Activated CD8-positive, alpha-beta memory T cell treated with anti-CD3 and anti-CD28 coated beads for 48 hours (primary cell): ENCODE results near the gene FOXN4.

Source experiments
- DNase-seq, 3 experiments: peaks; one replicate each; pipeline ENCODE4 v3.0.0-alpha.2; 2020; ENCODE audit warnings: low read depth in 2 of 3, low spot score in 2 of 3

FOXN4 gene

GRCh38 chr12:109305547-109305946 is 3.5 kb downstream of the FOXN4 start:
- DNase-seq: no peak

GRCh38 chr12:109304485-109304884 is 4.6 kb downstream of the FOXN4 start:
- no peak for DNase-seq

DNA sequence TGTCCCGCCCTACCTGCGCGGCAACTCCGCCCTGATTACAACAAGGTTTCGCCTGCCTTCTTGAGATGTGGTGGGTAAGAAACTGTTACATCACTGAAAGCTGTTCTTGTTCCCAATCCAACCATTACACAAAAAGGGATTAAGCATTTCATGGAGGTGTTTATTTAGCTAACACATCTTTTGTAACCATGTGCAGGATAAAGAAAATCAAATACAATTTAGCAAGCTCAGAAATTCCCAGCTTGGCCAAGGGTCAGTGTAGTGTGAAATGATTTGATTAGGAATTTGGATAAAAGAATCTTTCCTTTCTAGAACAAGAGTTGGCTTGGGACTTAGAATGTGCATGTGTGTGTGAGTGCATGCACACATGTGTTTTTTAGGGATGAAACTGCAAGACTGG is 6.3 kb downstream of the FOXN4 start:
- DNase-seq: no peak

DNA sequence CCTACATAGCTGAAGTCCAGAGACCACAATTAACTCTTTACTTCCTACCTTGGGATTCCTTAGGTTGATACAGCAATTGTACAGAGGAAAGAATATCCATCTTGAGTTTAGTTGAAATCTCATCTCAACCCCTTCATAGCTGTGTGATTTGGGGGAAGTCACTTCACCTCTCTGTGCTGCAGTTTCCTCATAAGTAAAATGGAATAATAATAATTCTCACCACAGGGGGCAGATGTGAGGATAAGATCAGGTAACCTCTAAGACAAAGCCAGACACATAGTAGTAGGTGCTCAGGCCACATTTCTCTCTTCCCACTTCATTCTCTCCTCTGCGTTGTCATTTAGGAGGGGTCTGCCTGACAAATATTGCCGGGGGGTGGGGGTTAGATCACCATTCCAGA is 6.7 kb downstream of the FOXN4 start:
- no peak for DNase-seq

- no peak for DNase-seq
These were observed 7.4 kb downstream of the FOXN4 start for GRCh38 chr12:109301643-109302168.

GRCh38 chr12:109299849-109300248 is 9.2 kb downstream of the FOXN4 start:
- no peak for DNase-seq

DNA sequence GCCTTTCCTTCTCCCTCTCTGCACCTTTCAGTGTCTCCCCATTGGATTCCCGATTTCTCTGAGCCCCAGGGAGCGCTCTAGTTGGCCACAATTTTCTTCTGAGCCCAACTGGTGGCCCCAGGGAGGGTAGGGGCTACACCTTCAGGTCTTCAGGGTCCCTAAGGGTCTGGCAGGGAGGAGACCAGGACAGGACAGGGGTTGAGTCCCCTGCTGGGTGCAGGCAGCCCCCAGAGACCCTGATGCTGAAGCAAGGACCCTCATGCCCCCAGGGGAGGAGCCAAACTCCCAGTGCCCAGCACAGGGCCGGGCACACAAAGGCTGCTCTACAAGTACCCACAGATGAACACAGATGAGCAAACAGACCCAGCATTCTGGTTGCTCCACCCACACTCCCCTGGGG is 12.7 kb downstream of the FOXN4 start:
- DNase-seq: no peak

DNA sequence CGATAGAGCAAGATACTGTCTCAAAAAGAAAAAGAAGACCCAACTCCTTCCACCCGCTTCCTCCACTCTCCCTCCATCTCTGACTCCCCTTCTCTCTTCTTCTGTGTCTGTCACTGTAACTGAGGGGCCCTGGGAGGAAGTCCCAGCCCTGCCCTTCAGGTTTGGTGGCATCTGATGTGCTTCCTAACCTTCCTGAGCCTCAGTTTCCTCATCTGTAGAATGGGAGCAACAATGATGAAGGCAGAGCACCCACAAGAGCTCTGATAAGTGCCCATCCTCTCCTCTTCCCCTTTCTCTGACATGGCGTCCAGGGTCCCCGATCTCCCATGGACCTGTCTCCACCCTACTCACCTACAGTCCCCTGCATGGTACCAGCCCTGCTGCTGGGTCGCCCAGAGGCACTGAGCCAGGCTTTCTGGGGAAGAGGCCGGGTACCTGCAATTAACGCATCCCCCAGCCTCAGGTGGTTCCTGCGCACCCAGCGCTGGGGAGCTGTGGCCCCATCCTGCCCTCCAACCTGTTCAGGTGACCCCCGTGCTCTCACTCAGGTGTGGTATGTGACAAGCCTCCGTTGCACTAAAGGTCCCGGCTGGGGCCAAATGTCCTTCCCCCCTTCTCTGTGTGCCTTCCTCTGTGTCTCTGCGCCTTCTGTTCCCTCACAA is 13.2 kb downstream of the FOXN4 start:
- no peak for DNase-seq

DNA sequence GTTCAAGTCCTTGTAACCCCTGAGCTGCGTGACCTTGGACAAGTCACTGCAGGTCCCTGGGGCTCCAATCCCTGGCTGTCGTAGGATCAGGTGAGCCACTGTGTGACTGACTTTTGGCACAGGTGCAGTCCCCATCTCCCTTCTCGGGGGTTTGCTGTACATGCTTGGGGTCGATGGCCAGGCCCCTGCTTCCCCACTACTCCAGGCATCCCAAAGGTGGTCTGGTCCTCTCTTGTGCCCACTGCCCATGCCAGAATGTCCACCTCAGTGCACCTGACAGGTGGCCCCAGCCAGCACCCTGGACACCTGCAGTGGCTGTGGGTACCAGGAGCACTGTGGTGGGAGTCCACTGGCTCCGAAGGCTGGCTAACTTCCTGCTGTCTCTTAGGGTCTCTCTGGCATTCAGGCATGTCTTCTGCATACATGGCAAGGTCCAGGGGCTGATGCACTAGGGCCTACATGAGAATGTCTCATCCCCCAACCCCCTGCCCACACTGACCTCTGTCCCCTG is 14.7 kb downstream of the FOXN4 start:
- no peak for DNase-seq

DNA sequence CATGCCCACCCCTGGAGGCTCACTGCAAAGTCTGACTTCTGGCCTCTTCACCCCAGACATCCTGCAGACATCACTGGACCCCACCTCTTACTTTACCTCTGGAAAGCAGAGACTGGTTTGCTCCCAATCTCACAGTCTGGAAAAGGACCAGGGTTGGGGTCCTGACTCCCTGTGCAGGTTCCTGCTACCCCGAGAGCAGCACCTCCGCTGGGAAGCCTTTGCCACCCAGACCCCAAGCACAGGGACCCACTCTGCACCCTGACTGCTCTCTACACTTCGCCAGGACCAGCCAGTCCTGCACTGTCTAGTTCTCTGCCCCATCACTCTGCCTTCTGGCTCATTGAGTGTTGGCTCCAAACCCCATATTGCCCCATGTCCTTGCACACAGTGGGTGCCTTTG is 16.0 kb downstream of the FOXN4 start:
- DNase-seq: no peak

GRCh38 chr12:109292342-109292711 is 16.8 kb downstream of the FOXN4 start:
- DNase-seq: no peak

- no peak for DNase-seq
These were observed 17.4 kb downstream of the FOXN4 start for GRCh38 chr12:109291521-109292341.

DNA sequence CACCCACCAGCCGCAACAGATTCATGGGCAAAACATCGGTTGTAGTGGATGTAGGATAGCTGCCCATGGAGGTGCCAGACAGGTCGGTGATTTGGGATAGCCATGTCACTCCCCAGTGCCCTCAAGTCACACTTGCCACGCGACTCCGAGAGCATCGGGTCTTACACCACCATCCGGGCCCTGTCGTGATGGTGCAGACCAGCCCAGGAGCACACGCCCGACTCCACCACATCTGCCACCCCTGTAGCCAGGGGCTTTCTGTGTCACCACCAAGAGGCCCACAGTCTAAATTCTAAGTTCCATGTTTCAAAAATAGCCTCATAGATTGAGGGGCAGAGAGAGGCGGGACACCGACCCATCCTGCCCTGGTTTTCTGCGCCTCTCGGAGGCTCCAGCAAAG is 18.0 kb downstream of the FOXN4 start:
- no peak for DNase-seq

GRCh38 chr12:109290061-109290460 is 19.0 kb downstream of the FOXN4 start:
- DNase-seq: no peak

DNA sequence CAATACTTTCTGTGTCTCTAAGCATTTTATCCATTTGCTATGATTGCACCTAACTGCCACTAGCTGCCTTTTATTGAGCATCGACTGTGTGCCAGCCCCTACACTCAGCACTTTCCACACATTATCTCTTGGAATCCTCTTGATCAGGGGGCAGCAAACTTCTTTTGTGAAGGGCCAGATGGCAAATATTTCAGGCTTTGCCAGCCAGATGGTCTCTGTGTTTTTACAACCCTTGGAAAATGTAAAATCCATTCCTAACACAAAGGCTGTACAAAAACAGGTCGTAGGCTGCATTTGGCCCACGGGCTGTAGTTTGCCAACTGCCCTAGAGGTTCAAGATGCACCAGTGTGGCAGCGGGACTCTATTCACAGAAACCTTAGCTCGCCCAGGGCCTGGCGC is 19.5 kb downstream of the FOXN4 start:
- no peak for DNase-seq

- DNase-seq: no peak
These were observed 20.1 kb downstream of the FOXN4 start for GRCh38 chr12:109289004-109289403.

DNA sequence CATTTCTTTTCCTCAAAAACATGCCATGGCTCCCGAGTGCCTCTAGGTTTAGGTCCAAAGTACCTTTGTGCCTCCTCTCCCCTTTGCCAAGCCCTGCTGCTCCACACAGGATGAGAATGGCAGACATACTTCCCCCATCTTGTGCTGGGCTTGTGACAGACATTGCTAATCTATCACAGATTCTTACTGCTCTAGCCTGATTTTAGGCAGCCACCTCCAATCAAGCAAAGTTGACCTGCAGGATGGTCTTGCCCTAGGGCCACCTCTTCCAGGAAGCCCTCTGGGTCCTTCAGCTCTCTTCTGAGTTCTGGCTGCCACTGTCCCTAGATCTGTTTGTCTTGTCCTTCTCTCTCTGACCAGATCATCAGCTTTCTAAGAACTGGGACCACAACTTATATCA is 20.5 kb downstream of the FOXN4 start:
- DNase-seq: no peak

DNA sequence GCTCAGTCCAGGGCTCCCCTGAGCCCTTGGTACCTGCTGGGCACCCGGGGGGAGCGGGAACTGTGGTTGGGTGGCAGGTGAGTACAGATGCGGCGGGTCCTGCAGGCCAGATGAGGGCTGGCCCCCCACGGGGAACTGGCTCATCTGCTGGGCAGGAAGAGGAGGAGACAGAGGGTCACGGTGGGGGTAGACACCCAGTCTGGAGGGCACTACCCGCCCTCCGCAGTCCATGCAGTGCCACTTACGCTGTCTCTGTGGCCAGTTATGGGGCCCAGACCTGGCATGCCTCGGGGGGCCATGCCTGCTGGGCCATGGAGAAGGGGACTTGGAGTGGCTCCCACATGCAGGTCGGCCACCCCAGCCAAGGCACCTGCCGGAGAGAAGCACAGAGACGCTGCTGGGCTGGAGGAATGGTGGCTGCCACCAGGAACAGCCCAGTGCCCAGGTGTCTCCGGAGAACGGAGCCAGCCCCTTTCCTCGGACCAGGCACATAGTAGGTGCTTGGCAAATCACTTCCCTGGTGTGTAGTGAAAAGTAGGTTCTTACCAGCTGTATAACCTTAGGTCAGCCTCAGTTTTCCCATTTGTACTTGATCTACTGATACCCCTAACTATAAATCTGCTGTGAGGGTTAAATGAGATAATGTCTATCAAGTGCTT is 21.1 kb downstream of the FOXN4 start:
- no peak for DNase-seq

DNA sequence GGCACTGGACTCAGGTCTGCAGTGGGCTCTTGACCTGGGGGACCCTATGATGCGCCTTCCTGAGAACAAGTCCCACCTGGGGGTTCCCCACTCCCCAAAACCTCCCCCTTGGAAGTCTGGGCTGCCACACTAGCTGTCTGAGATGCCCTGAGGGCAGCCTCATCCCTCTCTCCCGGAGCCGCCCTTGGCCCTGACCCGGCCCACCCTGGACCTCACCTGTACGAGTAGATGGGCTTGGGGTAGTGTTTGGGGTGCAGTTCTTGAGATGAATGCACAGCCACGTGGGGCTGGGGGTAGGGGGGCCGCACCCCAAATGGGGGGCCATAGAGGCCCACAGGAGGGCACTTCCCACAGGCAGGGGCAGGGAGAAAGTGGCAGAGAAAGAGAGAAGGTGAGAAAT is 21.9 kb downstream of the FOXN4 start:
- DNase-seq: no peak

- no peak for DNase-seq
These were observed 22.4 kb downstream of the FOXN4 start for GRCh38 chr12:109286652-109287051.

- no peak for DNase-seq
These were observed 22.8 kb downstream of the FOXN4 start for GRCh38 chr12:109286252-109286651.

- no peak for DNase-seq
These were observed 24.7 kb downstream of the FOXN4 start for GRCh38 chr12:109284392-109284791.
